ENCODE data around the gene VASP.
A peak's percentile ranks its signal among the peaks of the same experiment; 100 is the strongest.
"Not testable (repeated sequence)": the region's sequence is repeated elsewhere in the genome, so short reads cannot be mapped to it uniquely, and the experiment has no call there.

The VASP gene

GRCh38 chr19:45497791-45498190 lies 9.5 kb upstream of the VASP start:
- no peak for DNase-seq

GRCh38 chr19:45498411-45499195 lies 8.7 kb upstream of the VASP start, which contains the start of gene PPM1N:
TSS of gene PPM1N (plus strand) at chr19:45498443. CDS start at chr19:45498473, 30 bp downstream.
- peak; percentile 48 for DNase-seq

GRCh38 chr19:45499196-45500180 lies 7.8 kb upstream of the VASP start:
- DNase-seq: peak; percentile 36

- DNase-seq: no peak
These were observed 6.2 kb upstream of the VASP start for GRCh38 chr19:45500918-45501729.

GRCh38 chr19:45501730-45502014 lies 5.6 kb upstream of the VASP start:
- no peak for DNase-seq

- no peak for DNase-seq
These were observed 5.2 kb upstream of the VASP start for GRCh38 chr19:45502111-45502510.

GRCh38 chr19:45503909-45504308 lies 3.4 kb upstream of the VASP start:
- DNase-seq: no peak

- no peak for DNase-seq
These were observed 1.9 kb upstream of the VASP start for GRCh38 chr19:45505151-45505995.

- no peak for DNase-seq
These were observed 1.4 kb upstream of the VASP start for GRCh38 chr19:45505996-45506245.

GRCh38 chr19:45506246-45506988 lies 862 bp upstream of the VASP start:
- peak; percentile 96 for DNase-seq

- DNase-seq: no peak
These were observed 665 bp downstream of the VASP start for GRCh38 chr19:45507872-45508416.

- DNase-seq: no peak
These were observed 1.2 kb downstream of the VASP start for GRCh38 chr19:45508417-45508860.

- DNase-seq: no peak
These were observed 1.8 kb downstream of the VASP start for GRCh38 chr19:45508861-45509691.

GRCh38 chr19:45509692-45510015 lies 2.4 kb downstream of the VASP start:
- no peak for DNase-seq

GRCh38 chr19:45510352-45510751 lies 3.1 kb downstream of the VASP start:
- DNase-seq: not testable (repeated sequence)

- no peak for DNase-seq
These were observed 3.8 kb downstream of the VASP start for GRCh38 chr19:45511074-45511473.

- DNase-seq: no peak
These were observed 5.7 kb downstream of the VASP start for GRCh38 chr19:45512881-45513483.

GRCh38 chr19:45514376-45515051 lies 7.2 kb downstream of the VASP start:
- no peak for DNase-seq

GRCh38 chr19:45515081-45515624 lies 7.9 kb downstream of the VASP start:
- no peak for DNase-seq
